Stimulated activated CD4-positive, alpha-beta T cell treated with anti-CD3 and anti-CD28 coated beads, Interleukin-4, amount 100 ng/mL, for 24 hours (primary cell): ENCODE measurements around the gene RNF145.

ENCODE experiments used
- DNase-seq: peaks from one replicate; pipeline ENCODE4 v3.0.0-alpha.2; 2020

Gene RNF145

DNA sequence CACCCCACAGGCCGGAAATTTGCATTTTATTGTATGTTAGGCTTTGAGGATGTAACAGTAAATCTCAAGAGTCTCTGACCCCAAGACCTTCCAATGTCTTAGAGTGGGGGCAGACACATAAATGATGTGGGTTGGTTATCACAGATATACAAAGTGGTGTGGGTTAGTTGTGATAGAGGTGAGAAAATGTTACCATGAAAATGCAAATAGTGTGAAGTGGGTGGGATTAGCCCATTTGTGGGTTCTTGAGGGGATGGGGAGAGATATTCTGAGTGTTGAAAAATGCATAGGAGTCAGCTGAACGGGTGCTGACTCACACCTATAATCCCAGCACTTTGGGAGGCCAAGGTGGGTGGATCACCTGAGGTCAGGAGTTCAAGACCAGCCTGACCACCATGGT, 7.9 kb upstream of the RNF145 start:
- DNase-seq = peak; percentile 8

DNA sequence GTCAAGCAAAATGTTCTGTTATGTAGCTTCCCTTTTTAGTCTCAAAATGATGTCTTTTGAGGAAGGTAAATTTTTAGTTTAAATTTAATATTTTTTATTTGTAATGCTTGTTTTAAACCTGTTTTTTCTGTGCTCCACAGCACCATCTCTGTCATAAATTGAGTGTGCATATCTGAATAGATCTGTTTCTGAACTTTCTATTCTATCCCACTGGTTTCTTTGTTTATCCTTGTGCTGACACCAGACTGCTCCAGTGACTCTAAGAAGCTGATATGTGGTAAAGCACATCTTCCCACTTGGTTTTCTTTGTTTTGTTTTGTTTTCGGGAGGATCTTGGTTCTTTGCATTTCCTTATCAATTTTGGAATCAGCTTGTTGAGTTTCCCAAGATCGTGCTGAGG, 7.1 kb upstream of the RNF145 start:
- DNase-seq = no peak

DNA sequence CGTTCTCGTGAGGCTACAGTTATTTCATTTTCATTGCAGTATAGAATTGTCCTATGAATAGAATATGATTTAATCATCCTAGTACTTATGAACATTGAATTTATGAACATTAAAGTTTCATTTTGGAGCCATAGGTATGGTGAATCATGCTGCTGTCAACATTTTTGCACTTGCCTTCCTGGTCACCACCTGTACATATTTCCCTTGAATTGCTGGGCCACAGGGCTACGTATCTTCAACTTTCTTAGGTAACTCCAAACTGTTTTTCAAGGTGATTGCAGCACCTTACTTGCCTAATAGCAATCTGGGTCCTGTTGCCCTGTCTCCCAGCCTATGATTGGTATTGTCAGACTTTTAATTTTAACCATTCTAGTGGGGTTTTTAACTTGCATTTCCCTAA, 6.5 kb upstream of the RNF145 start:
- no peak for DNase-seq

DNA sequence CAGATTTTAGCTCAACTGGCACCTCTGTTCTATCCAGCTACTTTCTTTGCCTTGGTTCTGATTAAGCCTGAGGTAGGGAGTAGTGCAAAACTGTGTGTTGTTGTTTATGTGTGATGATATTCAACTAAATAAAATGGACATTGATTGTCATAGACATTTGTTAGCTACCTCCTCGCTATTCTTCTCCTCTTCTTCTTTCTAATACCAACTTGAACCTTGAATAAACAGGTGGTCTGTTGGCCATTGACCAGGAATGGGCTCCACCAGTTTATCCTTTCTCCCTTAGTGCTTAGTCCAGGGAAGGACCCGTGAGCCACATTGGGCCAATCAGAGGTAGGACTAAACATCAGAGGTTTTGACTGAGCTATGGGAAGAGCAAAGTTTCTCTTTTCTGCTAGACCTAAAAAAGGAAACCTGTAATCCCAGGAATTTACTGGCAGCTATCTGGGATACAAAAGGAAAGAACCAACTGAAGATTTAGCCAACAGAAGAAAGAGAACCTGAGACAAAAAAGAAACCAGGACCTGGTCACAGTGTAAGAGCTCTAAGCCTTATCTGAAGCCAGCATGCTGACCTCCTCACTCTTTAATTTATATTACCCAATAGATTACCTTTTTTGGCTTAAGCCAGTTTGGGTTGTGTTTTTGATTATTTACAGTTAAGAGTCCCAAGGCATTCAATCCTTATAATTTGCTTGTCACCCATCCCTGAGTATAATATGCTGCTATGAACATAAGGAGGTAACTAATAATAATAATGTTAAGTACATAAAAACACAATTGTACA, 5.3 kb upstream of the RNF145 start:
- DNase-seq = no peak

DNA sequence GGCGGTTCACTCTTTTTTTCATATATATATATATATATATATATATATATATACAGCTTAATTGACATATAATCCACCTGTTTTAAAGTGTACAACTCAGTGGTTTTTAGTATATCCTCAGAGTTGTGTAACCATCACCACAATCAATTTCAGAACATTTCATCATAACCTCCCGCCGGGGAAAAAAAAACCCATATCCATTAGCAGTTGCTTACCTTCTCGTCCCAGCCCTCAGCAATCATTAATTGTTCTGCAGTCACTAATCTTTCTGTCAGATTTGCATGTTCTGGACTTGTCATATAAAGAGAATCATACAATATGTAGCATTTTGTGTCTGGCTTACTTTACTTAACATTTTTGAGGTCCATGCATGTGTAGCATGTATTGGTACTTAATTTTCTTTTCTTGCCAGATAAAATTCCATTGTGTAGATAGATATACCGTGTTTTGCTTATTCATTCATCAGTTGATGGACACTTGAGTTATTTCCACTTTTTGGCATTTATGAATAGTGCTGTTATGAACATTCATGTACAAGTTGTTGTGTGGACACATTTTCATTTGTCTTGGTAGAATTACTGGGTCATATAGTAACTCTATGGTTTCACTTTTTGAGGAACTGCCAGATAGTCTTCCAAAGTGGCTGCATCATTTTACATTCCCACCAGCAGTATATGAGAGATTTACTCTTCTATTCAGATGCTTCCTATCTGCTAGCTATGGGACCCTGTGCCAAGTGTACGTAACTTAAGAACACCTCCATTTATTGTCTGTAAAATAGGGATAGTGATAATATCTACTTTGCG, 3.5 kb upstream of the RNF145 start:
- no peak for DNase-seq

DNA sequence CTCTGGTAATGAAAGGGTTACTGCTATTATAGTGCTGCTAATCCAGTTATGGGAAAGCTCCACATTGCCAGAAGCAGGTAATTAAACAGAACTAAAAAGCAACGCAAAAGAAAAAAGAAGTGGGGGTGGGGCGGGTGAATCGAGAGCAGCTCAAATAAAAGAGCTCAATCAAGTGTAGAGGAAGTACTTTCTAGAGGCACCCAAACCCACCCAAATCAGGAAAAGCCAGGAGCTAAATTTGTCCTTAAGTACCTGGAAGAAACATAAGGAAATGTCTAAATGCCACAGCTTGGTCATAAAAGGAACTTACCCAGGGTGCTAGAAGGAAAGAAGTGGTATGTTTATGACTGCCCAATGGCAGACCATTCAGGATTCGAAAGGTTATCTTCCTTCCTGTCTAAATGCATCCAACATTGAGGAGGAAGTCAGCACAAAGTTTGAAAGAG, 2.4 kb upstream of the RNF145 start:
- DNase-seq = no peak

DNA sequence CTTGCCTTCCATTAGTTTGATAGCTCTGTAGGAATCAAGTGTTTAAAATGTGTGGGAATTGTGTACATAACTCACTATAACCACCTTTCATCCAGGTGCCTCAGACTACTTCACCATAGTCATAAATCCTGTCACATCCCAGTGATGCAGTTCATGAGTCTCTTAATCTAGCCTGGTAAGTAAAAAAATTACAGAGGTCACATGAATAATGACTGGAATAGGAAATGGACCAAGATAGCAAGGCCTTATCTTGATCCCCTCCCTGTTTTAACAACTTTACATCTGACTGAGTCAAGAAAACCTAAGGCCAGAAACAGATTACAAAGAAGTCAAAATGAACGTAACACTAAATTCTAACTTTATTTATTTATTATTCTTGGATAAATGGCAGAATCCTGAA, 1.5 kb upstream of the RNF145 start:
- DNase-seq = no peak

DNA sequence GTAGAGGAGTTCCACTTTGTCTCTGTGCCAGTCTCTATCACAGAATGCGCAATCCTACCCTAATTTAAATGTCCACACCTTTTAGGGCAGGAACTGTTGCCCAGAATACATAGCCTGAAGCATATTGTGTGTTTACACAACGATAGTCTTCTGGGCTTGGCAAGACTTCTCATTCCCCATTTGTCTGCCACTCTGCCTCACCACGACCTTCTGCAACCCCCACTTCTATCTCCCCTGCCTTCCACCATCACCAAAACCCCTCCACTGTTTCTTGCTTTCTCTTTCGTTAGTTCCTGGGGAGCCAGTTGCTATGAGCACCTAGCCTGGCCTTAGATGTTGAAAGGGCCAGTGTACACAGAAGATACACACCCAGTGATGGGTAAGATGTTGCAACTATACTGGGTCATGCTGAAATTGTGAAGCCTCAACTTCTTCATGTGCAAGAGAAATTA, 883 bp upstream of the RNF145 start:
- DNase-seq = no peak

DNA sequence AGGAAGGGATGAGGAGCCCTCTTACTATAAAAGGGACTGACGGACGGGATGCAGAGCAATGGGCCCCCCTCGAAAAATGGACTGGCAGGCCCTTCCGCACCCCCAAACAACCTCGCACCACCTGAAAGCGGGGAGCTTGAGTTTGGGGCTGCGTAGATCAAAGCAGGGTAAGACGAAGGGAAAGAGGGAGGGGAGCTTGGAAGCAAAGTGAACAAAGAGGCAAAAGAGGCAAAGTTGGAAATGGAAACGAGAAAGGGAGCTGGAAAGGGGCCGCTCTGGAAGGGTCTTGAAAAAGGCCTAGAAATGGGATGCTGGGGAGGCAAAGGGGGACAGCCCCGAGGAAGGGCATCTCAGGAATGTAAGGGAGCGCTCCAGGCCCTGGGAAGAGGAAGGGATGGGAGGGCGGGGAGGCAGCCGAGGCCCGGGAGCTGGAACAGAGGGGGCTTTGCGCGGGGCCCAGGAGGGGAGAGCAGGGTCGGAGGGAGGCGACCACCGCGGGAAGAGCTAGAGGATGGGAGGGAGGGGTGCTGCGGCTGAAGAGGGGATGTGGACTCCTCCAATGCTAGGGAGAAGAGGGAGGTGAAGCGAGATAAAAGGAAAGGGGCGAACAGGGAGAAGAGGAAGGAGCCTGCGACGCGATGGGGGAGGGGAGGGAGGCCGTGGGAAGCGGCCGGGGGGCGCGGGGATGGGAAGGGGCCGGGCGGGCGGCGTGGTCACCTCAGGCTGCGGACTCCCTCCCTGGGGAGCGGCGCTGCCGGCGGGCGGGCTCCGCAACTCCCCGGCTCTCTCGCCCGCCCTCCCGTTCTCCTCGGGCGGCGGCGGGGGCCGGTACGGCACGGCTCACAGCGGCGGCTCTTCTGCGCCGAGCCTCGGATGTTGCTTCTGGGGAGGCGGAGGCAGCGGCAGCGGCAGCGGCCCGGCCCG, 577 bp downstream of the RNF145 start:
- DNase-seq = peak; percentile 18

DNA sequence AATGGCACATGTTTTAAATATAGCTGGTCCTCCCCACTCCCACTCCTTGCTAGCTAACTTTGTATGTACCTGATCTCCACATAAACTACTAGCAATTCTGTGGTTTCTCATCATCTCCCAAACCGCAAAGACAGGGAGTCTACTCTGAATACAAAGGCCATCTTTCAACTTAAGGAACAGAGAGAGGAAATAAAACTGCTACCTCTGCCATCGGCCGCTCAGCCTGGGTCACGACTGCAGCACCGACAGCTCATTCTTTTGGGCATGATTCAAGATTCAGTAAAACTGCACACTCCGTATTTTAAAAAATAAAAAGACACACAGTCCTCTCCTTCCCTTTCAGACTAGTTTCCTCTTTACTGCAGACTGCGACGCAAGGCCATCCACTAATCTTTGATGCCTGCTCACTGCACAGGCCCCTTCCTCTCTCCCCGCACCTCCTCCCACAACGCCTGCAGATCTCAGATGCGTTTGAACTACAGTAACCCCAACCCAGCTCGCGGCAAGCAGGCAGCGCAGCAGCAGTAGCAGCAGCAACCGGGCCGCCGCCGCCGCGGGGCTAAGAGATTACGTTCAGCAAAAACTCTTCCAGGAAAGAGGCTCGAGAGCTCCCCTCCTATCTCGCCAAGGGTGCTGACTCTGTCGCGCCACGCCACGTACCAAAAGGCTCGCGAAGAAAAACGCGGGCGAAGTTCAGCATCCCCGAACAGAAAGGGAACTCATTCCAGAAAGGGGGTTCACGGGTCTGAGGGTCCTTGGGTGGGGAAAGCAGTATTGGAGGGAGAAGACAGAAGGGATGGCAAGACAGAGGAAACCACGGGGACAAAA, 1.5 kb downstream of the RNF145 start:
- DNase-seq = peak; percentile 81

DNA sequence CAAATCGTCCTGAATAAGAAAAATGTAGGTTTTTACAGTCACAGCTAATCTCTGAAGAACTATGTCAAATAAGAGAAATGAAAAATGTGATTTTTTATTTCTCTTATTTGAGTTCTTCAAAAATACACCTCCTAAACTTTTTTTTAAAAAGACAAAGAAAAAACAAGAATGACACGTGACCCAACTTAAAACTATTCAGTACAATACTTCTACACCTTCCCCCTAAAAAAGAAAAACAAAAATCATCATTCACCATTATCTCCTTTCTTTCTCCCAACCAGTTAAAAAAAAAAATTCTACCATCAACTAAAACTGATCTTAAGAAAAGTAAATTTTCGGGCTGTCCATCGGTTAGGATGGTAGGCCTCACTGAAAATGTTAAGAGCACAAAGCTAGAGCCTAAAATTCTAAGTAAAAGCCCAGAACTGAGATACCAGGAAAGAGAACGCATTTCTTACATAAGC, 2.1 kb downstream of the RNF145 start:
- no peak for DNase-seq

DNA sequence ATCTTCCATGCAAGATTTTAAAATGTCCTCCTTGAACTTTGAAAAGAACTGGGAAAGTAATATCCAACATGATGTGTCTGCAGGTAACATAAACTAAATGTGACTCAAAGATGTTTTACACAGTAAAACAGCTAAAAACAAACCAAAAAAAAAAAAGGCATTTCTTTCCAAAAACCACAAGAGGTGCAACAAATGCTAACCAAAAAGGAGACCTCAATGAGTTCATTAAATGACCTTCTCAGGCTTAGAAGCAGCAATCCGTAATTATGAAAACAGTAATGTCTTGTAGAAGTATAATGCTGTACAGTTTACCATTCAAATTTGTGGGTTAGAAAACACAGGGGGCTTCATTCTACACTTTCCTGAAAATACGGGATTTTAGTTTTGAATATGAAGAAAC, 2.5 kb downstream of the RNF145 start:
- DNase-seq = no peak

DNA sequence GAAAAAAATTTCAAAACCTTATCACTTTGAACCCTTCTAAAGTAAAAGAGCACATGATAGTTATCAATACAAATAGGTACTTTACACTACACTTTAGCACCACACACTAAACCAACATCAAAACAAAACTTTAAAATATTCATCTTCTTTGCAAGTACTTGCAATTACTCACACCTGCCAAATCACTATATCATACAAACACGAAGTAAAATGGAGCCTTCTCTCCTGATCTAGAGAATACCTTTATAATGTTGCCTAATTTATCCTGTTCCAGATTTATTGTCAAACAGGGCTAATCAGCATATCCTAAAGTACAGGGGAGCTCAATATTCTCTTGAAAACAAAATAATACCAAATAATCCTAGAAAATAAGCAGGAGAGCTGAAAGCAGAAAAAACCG, 3.0 kb downstream of the RNF145 start:
- no peak for DNase-seq

DNA sequence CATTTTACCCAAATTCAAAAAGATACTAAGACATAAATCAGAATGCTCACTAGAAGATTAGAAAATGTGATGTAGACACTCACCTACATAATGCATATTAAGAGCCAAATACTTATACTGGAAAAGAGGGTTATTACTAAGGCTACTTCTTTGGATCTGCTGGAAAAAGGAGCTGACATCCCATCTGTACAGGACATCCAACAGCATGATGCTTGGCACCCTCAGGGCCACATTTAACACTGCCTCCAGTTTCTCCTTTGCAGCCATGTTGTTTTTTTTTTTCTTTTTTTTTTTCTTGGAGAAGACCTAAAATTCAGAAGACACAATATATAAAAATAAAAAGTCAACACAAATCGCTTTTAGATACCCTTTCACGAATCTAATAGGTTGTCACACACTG, 6.0 kb downstream of the RNF145 start:
- DNase-seq = no peak

DNA sequence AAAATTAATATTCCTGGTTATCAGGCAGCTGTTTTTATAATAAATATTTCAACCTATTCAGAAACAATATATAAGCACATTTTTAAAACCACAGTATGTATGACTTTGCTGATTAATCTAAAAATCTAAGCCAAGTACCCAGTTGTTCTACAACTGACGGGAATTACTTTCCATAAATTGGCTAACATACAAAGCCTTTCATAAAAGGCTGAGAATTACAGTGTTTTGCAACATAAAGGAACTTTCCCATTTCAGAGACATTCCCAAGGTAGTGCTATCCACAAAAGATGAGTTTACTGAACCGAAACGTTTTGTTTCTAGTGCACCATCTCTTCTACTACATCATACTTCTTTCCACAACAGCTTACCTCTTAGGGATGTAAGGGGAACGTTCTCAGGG, 7.2 kb downstream of the RNF145 start:
- DNase-seq = no peak

DNA sequence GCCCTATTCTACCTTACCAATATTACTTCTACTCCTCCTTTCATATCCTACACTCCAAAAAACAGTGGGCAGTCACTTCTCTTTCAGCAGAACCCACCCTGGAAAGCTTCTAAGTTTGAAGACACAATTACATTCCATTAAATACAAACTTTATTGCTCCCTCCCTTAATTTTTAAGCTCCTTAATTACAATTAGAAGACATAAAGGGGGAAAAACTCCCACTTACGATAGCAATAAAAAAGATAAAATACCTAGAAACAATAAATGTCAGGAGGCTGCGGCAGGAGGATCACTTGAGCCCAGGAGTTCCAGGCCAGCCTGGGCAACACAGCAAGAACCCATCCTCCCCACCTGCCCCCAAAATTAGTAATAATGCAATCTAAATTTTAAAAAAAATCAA, 9.6 kb downstream of the RNF145 start:
- no peak for DNase-seq

DNA sequence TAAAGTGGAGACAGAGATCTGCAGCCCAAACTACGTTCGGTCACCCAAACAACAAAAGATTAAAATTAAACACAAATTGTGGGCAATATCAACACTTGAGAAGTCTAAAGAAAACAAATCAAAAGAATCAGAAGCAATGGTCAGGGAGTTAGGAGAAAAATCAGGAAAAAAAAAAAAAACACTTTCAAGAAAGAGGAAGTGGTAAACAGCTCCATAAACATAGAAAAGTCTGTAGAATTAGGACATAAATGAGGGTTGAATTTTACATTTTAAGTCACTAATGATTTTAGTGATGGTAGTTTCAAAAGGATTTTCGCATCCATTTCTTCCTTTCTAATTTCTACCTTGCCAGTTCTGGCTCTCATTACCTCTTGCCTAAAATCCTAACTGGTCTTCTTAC, 10.1 kb downstream of the RNF145 start:
- DNase-seq = no peak

DNA sequence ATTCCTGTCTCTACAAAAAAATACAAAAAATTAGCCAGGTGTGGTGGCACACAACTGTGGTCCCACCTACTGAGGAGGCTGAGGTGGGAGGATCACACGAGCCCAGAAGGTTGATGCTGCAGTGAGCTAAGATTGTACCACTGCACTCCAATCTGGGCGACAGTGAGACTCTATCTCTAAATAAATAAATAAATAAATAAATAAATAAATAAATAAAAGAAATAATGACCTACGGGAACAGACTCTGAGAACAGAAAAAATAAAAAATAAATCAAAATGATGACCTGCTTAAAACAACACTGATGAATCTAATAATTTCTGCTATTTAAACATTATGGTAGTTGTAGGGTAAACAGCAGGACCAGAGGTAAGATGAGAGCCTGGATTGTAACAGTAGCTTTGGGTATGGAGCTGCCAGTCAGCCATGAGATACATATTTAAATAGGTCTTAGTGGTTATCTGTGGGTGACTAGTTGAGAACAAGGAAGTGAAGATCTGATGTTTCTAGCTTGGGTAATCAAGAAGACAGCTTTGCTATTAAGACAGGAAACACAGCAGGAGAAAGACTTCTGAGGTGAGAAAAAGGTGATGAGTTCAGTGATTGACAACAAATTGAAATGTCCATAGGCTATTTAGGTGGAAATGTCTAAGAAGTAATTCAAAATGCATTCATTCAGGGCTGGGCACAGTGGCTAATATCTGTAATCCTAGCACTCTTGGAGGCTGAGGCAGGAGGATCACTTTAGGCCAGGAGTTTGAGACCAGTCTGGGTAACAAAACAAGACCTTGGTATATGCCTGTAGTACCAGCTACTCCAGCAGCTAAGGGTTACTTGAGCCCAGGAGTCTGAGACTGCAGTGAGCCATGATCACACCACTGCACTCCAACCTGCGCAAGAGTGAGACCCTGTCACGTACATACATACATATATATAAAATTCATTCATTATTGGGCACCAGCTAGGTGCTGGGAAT, 11.0 kb downstream of the RNF145 start:
- no peak for DNase-seq

DNA sequence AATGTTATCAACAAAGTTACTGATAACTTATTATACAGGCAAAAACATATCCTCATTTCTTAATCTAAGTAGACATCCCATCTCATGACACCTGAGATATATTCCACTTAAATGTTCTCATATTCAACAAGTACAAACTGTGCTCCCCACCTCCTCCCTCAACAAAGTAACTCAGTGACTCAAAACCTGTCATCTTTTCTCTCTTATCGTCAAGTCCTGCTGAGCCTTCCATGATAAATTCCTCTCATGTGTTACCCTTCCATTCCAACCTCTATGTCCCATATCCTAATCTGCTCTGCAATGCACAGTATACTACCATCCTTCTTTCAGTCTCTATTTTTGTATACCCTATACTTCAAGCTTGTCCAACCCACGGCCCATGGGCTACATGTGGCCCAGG, 13.6 kb downstream of the RNF145 start:
- DNase-seq = no peak

DNA sequence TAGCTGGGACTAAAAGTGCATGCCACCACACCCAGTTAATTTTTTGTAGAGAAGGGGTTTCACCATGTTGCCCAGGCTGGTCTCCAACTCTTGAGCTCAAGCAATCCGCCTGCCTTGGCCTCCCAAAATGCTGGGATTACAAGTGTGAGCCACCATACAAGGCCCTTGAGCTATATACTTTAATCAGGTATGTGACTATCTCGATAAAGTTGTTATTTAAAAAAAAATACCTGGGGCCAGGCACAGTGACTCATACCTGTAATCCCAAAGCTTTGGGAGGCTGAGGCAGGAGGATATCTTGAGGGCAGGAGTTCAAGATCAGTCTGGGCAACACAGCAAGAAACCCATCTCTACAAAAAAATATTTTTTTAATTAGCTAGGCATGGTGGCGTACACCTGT, 19.2 kb downstream of the RNF145 start:
- DNase-seq = no peak

DNA sequence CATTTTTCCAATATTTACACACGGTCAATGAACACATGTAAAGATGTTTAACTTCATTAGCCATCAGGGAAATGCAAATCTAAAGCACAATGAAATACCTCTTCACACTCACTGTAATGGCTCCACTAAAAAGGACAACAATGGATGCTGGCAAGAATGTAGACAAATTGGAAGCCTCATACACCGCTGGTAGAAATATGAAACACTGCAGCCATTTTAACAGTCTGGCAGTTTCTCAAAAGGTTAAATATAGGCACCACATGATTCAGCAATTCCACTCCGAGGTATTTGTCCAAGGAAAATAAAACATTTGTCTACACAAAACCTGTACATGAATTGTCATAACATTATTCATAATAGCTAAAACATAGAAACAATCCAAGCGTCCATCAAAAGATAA, 20.0 kb downstream of the RNF145 start:
- DNase-seq = no peak
